Esophagus squamous epithelium (tissue), 4 donors: ENCODE results near the gene GRB14.

Experiments
- POLR2A ChIP-seq, 4 donors: fragments of 450-650 bp; IDR thresholded peaks; one replicate each; pipeline ENCODE4 v1.6.1; 2017; ENCODE audit warnings: antibody characterized with exemption in 4 of 4, mild to moderate bottlenecking in 4 of 4, moderate library complexity in 3 of 4
- TF ChIP-seq, protein P1 (sequence below), 6 experiments: fragments of 450-650 bp in 4 of 6; fragments of 200-600 bp in 2 of 6; sonication (generic) in 2 of 6; IDR thresholded peaks; one replicate each; pipeline ENCODE4 v1.5.1; 2016 to 2019; ENCODE audit warnings: antibody characterized with exemption in 6 of 6, mild to moderate bottlenecking in 4 of 6, moderate library complexity in 4 of 6

DNA sequence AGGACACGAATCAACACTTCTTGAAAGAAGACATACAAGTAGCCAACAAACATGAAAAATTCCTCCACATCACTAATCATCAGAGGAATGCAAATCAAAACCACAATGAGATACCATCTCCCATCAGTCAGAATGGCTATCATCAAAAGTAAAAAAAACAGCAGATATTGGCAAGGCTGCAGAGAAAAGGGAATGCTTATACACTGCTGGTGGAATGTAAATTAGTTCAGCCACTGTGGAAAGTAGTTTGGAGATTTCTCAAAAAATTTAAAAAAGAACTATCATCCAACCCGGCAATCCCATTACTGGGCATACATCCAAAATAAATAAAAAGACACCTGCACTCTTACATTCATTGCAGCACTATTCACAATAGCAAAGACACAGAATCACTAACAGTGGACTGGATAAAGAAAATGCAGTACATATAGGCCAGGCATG is 78.7 kb downstream of the GRB14 start:
- TF ChIP-seq, protein P1, sequence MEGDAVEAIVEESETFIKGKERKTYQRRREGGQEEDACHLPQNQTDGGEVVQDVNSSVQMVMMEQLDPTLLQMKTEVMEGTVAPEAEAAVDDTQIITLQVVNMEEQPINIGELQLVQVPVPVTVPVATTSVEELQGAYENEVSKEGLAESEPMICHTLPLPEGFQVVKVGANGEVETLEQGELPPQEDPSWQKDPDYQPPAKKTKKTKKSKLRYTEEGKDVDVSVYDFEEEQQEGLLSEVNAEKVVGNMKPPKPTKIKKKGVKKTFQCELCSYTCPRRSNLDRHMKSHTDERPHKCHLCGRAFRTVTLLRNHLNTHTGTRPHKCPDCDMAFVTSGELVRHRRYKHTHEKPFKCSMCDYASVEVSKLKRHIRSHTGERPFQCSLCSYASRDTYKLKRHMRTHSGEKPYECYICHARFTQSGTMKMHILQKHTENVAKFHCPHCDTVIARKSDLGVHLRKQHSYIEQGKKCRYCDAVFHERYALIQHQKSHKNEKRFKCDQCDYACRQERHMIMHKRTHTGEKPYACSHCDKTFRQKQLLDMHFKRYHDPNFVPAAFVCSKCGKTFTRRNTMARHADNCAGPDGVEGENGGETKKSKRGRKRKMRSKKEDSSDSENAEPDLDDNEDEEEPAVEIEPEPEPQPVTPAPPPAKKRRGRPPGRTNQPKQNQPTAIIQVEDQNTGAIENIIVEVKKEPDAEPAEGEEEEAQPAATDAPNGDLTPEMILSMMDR (IDR thresholded peaks at IDR 0.05): no peak
- TF ChIP-seq POLR2A (IDR thresholded peaks at IDR 0.05): no peak
